Thyroid gland (tissue), 4 donors: Measurements from ENCODE around the gene PARD3. TPM values are rescaled to one million over a fixed set of nuclear protein-coding genes. Genes with fewer than 3 reads are reported as not detected.

Experiments used
- DNase-seq, 2 donors: peaks; one replicate each; pipeline ENCODE4 v3.0.0-alpha.2; 2019
- H3K27ac ChIP-seq, 3 donors: fragments of 200-600 bp; sonication (generic); 1 replicate in 2 of 3; 2 replicates in 1 of 3; pipeline ENCODE4 v1.5.1; 2016 to 2019; ENCODE audit warnings: mild to moderate bottlenecking in 1 of 3, moderate library complexity in 1 of 3
- H3K27me3 ChIP-seq: fragments of 200-600 bp; sonication (generic); one replicate; pipeline ENCODE4 v1.5.1; 2019
- H3K36me3 ChIP-seq, 2 donors: fragments of 200-600 bp; sonication (generic); one replicate each; pipeline ENCODE4 v1.5.1; 2016 to 2019
- H3K4me1 ChIP-seq, 2 donors: fragments of 200-600 bp; sonication (generic); one replicate each; pipeline ENCODE4 v1.5.1; 2017 to 2019
- H3K4me3 ChIP-seq, 3 donors: fragments of 200-600 bp; sonication (generic); replicated peaks in 1 of 3; 1 replicate in 2 of 3; 2 replicates in 1 of 3; pipeline ENCODE4 v1.5.1; 2016; ENCODE audit warnings: mild to moderate bottlenecking in 1 of 3
- H3K9me3 ChIP-seq: fragments of 200-600 bp; sonication (generic); one replicate; pipeline ENCODE4 v1.5.1; 2017
- POLR2A ChIP-seq, 2 donors: fragments of 450-650 bp; IDR thresholded peaks; one replicate each; pipeline ENCODE4 v1.6.1; 2017; ENCODE audit warnings: antibody characterized with exemption in 2 of 2, mild to moderate bottlenecking in 2 of 2, moderate library complexity in 1 of 2
- whole genome bisulfite sequencing, 2 donors: methylation state at CpG; one replicate each; pipeline ENCODE4 v1.1.5; 2017; 5-methylcytosine and 5-hydroxymethylcytosine counted together
- intact Hi-C: fragments of 100-400 bp; cut with DNase I; formaldehyde crosslinking; loops from one replicate; pipeline ENCODE4 v1.15.1; 2023
- total RNA-seq, 4 donors: library from RNA; depleted of rRNA; stranded (reverse); fragments of >200 nt; gene quantifications; one replicate each; pipeline ENCODE4 v1.2.3, GENCODE V29; 2016
- TF ChIP-seq, protein P1 (sequence below), 6 experiments: fragments of 200-600 bp in 3 of 6; fragments of 450-650 bp in 3 of 6; sonication (generic) in 3 of 6; IDR thresholded peaks; one replicate each; pipeline ENCODE4 v1.5.1; 2016 to 2019; ENCODE audit warnings: antibody characterized with exemption in 6 of 6, mild to moderate bottlenecking in 2 of 6, inconsistent platforms in 1 of 6, moderate library complexity in 1 of 6

Gene PARD3
- total RNA-seq, 4 donors from 2014 or later, result 48.6 to 88.4 (median 57.7) TPM

DNA sequence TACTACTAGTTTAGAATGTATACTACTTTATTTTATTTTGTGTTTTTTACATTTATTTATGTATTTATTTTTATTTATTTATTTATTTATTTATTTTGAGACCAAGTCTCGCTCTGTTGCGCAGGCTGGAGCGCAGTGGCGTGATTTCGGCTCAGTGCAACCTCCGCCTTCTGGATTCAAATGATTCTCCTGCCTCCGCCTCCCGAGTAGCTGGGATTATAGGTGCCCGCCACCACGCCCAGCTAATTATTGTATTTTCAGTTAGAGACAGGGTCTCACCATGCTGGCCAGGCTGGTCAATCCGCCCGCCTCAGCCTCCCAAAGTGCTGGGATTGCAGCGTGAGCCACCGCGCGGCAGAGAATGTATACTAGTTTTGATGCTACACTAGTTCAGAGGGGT is 2.0 kb upstream of the PARD3 start:
- Histone ChIP-seq H3K4me3 (no peak overlapping the region), H3K36me3 (no peaks in the 10 kb centered on the region), H3K27ac (no peak overlapping the region), H3K9me3 (no peaks in the 10 kb centered on the region), H3K4me1 (peaks cover 16 to 22% of the 10 kb centered on the region in 2 donors), H3K27me3 (no peaks in the 10 kb centered on the region)
- intact Hi-C loops, result loop anchor here (10.0 kb wide), 2 partner anchors 82 to 142 kb away; no protein-coding TSS in a partner anchor
- no peak for DNase-seq
- TF ChIP-seq POLR2A (IDR thresholded peaks at IDR 0.05), result no peak
- TF ChIP-seq, protein P1, sequence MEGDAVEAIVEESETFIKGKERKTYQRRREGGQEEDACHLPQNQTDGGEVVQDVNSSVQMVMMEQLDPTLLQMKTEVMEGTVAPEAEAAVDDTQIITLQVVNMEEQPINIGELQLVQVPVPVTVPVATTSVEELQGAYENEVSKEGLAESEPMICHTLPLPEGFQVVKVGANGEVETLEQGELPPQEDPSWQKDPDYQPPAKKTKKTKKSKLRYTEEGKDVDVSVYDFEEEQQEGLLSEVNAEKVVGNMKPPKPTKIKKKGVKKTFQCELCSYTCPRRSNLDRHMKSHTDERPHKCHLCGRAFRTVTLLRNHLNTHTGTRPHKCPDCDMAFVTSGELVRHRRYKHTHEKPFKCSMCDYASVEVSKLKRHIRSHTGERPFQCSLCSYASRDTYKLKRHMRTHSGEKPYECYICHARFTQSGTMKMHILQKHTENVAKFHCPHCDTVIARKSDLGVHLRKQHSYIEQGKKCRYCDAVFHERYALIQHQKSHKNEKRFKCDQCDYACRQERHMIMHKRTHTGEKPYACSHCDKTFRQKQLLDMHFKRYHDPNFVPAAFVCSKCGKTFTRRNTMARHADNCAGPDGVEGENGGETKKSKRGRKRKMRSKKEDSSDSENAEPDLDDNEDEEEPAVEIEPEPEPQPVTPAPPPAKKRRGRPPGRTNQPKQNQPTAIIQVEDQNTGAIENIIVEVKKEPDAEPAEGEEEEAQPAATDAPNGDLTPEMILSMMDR (IDR thresholded peaks at IDR 0.05), result no peak
- WGBS, 2 donors, result 97 to 98% methylated on average over 16 of the region's 16 CpGs

DNA sequence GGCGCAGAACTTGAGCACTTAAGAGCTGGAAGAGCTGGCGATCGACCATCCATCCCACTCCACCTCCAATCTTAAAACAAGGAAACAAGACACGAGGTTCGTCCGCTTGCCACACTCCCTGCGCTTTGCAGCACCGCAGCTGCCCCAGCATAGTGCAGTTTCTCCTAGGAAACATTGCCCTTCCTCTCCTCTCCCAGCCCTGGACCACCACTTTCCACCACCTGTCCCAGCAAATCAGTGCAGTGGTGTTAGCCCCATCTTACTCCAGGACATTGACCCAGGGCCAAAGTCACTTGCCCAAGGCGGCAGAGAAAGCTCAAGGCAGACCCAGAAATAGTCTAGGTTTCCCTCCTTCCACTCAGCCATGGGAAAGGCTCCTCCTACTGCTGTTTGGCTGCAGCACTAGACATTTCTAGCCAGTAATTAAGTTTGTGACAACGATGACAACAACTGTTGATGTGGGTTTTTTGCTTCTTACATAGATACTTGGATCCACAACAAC is 1.5 kb upstream of the PARD3 start:
- Histone ChIP-seq H3K36me3 (no peaks in the 10 kb centered on the region), H3K4me3 (peak overlapping the region in 1 of 3 donors; percentile 36), H3K9me3 (no peaks in the 10 kb centered on the region), H3K27ac (peak overlapping the region in 2 of 3 donors; percentile 63 to 66), H3K4me1 (peaks cover 16 to 26% of the 10 kb centered on the region in 2 donors), H3K27me3 (no peaks in the 10 kb centered on the region)
- intact Hi-C loops, result loop anchor here (10.0 kb wide), 2 partner anchors 82 to 142 kb away; no protein-coding TSS in a partner anchor
- DNase-seq, result peak; percentile 78 to 80
- TF ChIP-seq, protein P1 (IDR thresholded peaks at IDR 0.05), result no peak
- TF ChIP-seq POLR2A (IDR thresholded peaks at IDR 0.05), result no peak
- 7 to 12% methylated on average over 10 of the region's 10 CpGs for WGBS, 2 donors

DNA sequence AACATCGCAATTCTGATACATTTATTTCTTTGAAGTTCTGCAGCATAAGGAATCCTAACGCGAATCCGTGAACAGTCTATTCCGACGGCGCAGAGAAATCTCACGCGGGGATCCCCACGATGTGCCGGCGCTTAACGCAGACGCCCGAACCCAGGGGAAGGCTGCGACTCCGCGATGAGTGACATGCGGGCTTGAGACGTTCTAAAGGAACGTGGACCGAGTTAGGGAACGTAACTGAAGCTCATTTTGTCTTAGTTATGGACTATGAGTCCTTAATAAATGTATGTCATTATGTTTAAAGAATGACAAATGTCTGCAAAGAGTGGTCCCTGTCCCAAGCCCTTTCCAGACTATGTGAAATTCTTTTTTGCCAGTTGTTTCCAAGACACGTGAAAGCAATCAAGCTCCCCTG is 995 bp upstream of the PARD3 start:
- Histone ChIP-seq H3K4me3 (peak overlapping the region in 1 of 3 donors; percentile 36), H3K4me1 (peaks cover 16 to 26% of the 10 kb centered on the region in 2 donors), H3K36me3 (no peaks in the 10 kb centered on the region), H3K27me3 (no peaks in the 10 kb centered on the region), H3K9me3 (no peaks in the 10 kb centered on the region), H3K27ac (peak overlapping the region; percentile 18 to 66 (median 63))
- peak; percentile 19 to 28 for DNase-seq
- no peak for TF ChIP-seq POLR2A (IDR thresholded peaks at IDR 0.05)
- TF ChIP-seq, protein P1 (IDR thresholded peaks at IDR 0.05), result no peak
- intact Hi-C loops, result loop anchor here (10.0 kb wide), 2 partner anchors 81 to 141 kb away; no protein-coding TSS in a partner anchor
- WGBS, 2 donors, result 1 to 2% methylated on average over 23 to 24 of the region's 24 CpGs

DNA sequence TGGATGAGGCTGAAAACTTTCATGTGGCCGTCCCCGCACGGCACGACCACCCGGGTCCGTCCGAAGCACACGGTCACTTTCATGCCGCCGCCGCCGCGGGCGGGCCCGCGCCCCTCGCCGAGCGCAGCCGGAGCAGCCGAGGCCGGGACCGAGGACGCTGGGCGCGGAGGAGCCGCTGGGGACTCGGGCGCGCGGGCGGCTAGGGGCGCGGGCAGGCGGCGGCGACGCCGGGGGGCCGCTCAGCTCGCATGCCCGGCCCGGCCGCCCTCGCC is 247 bp downstream of the PARD3 start:
- Histone ChIP-seq H3K4me3 (peak overlapping the region; percentile 51 to 84 (median 78)), H3K27me3 (no peaks in the 10 kb centered on the region), H3K27ac (peak overlapping the region; percentile 78 to 91 (median 80)), H3K4me1 (peaks cover 16 to 26% of the 10 kb centered on the region in 2 donors), H3K36me3 (no peaks in the 10 kb centered on the region), H3K9me3 (no peaks in the 10 kb centered on the region)
- TF ChIP-seq, protein P1 (IDR thresholded peaks at IDR 0.05), result no peak
- peak in 1 of 2 donors; percentile 10 for TF ChIP-seq POLR2A (IDR thresholded peaks at IDR 0.05)
- 0% methylated on average over 1 of the region's 45 CpGs; no CpG with 5 or more reads in 1 of the 2 donors for WGBS, 2 donors
- intact Hi-C loops, result loop anchor here (10.0 kb wide), 2 partner anchors 80 to 140 kb away; no protein-coding TSS in a partner anchor
- DNase-seq, result no peak

DNA sequence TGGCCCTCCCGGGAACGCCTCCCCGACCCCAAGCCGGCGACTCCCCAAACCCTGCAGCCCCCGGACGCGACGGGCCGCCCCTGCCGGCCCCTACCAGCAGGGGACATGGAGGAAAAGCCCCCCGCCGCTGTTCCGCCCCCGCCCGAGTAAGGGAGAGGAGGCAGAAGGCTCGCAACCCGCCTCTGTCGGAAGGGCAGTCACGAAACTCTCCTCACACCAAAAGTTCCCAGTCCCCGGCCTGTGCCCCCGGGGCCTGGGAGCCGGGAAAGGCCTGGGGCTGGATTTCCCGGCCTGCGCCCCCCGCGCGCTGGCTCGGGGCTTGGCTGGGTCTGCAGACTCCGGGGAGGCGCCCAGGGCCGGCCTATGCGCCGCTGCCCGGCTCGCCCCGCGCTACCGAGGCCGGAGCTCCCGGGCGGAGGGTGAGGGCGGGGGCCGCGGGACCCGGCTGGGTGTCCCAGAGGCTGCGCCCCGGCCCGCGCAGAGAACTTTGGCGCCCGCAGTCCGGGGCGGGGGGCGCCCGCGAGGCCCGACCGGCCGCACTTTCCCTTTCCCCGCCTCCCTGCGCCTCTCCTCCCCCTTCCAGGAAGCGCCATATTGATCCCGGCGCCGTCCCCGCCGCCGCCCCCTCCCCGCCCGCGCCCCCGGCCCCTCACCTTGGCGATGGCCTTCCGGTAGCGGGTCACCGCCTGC is 728 bp downstream of the PARD3 start:
- intact Hi-C loops, result loop anchor here (10.0 kb wide), 2 partner anchors 80 to 140 kb away; no protein-coding TSS in a partner anchor
- peak overlapping the region; percentile 78 to 91 (median 80) for H3K27ac ChIP-seq
- peak overlapping the region; percentile 51 to 84 (median 78) for H3K4me3 ChIP-seq
- WGBS, 2 donors, result 0% methylated on average over 48 of the region's 77 CpGs; no CpG with 5 or more reads in 1 of the 2 donors
- H3K4me1 ChIP-seq, result peaks cover 20 to 31% of the 10 kb centered on the region in 2 donors
- no peaks in the 10 kb centered on the region for H3K36me3 ChIP-seq
- DNase-seq, result peak; percentile 47 to 52
- TF ChIP-seq, protein P1 (IDR thresholded peaks at IDR 0.05), result no peak
- no peak for TF ChIP-seq POLR2A (IDR thresholded peaks at IDR 0.05)
- H3K9me3 ChIP-seq, result no peaks in the 10 kb centered on the region
- no peaks in the 10 kb centered on the region for H3K27me3 ChIP-seq
